ENCODE results near the gene TAS2R4. TPM values are rescaled to one million over a fixed set of nuclear protein-coding genes. Genes with fewer than 3 reads are reported as not detected.
"Not testable (repeated sequence)": the region's sequence is repeated elsewhere in the genome, so short reads cannot be mapped to it uniquely, and the experiment has no call there.

TAS2R4 gene
- total RNA-seq, 2 donors from 2014 or later, result 1.1 to 1.2 TPM

- ATAC-seq (no peak), DNase-seq (no peak)
- intact Hi-C loops (cut with DNase I, micrococcal nuclease), result no loop called here
These were observed 13.4 kb downstream of the TAS2R4 start, which contains the start of gene TAS2R5 for GRCh38 chr7:141789917-141790316. TSS of gene TAS2R5 (plus strand) at chr7:141790217. CDS start at chr7:141790362, 145 bp downstream.

- ATAC-seq, result no peak
- intact Hi-C loops (cut with DNase I, micrococcal nuclease), result no loop called here
- DNase-seq, result no peak
These were observed 16.1 kb downstream of the TAS2R4 start for GRCh38 chr7:141792526-141792925.

- DNase-seq, result no peak
- ATAC-seq, result no peak
- intact Hi-C loops (cut with DNase I, micrococcal nuclease), result no loop called here
These were observed 43.6 kb downstream of the TAS2R4 start for GRCh38 chr7:141820067-141820466.

- intact Hi-C loops (cut with DNase I, micrococcal nuclease); ATAC-seq; DNase-seq: not testable (repeated sequence)
These were observed 46.0 kb downstream of the TAS2R4 start for GRCh38 chr7:141822432-141822831.

Other genes starting within 250 kb of the TAS2R4 start
- 10 to 100 TPM; 18.0 to 18.5 TPM for gene AGK, start 225.3 kb upstream of the TAS2R4 start, total RNA-seq
- 10 to 100 TPM; 31.7 to 37.6 TPM for gene DENND11, start 74.5 kb upstream of the TAS2R4 start, total RNA-seq
- gene WEE2, start 68.3 kb upstream of the TAS2R4 start, total RNA-seq, result not detected
- 10 to 100 TPM; 65.4 to 79.5 TPM for gene SSBP1, start 38.3 kb upstream of the TAS2R4 start, total RNA-seq
- 1 to 10 TPM; 1.8 to 2.1 TPM for gene TAS2R3, start 12.6 kb upstream of the TAS2R4 start, total RNA-seq
- 1 to 10 TPM; 1.0 to 1.8 TPM for gene TAS2R5, start 13.5 kb downstream of the TAS2R4 start, total RNA-seq
- not detected for gene PRSS37, start 64.8 kb downstream of the TAS2R4 start, total RNA-seq
- not detected for gene OR9A4, start 139.7 kb downstream of the TAS2R4 start, total RNA-seq
- under 1 TPM in 1 of 2 donors, not detected in 1; 0.55 TPM for gene CLEC5A, start 170.3 kb downstream of the TAS2R4 start, total RNA-seq
- not detected for gene TAS2R38, start 197.1 kb downstream of the TAS2R4 start, total RNA-seq
- gene MGAM, start 219.2 kb downstream of the TAS2R4 start, total RNA-seq, result 1 to 10 TPM; 1.0 to 2.8 TPM

Data from left colon (tissue), 2 donors.